CD8-positive, alpha-beta memory T cell (primary cell): Measurements from ENCODE around the gene TRIM45. TPM values are rescaled to one million over a fixed set of nuclear protein-coding genes. Genes with fewer than 3 reads are reported as not detected.

Experiments
- CTCF ChIA-PET: fragments of 350-600 bp; sonication (Branson Sonifier 250); formaldehyde crosslinking; loops from one replicate; lab custom pipeline; 2021; ENCODE audit warnings: antibody characterized with exemption; lab: Charles Lee
- POLR2A ChIA-PET: fragments of 350-600 bp; sonication (Branson Sonifier 250); formaldehyde crosslinking; loops from one replicate; lab custom pipeline; 2021; ENCODE audit warnings: antibody characterized with exemption; lab: Charles Lee
- DNase-seq, 5 donors: peaks; one replicate each; pipeline versions ENCODE4 v3.0.0 to v3.0.0-alpha.2; 2020 to 2022; ENCODE audit warnings: mixed read lengths in 1 of 5
- H3K27ac ChIP-seq: one replicate; pipeline ENCODE4 v1.7.0; 2013; ENCODE audit warnings: low read depth, mild to moderate bottlenecking, low read length, moderate library complexity
- H3K27me3 ChIP-seq: 2 replicates; pipeline ENCODE4 v1.7.0; 2013; ENCODE audit warnings: low read length, mild to moderate bottlenecking; ENCODE audit not compliant: insufficient read depth, poor library complexity, severe bottlenecking
- H3K36me3 ChIP-seq: 2 replicates; pipeline ENCODE4 v1.7.0; 2013; ENCODE audit warnings: mild to moderate bottlenecking, low read length, moderate library complexity; ENCODE audit not compliant: insufficient read depth
- H3K4me1 ChIP-seq: 2 replicates; pipeline ENCODE4 v1.7.0; 2013; ENCODE audit warnings: mild to moderate bottlenecking, low read length, moderate library complexity; ENCODE audit not compliant: insufficient read depth
- H3K4me3 ChIP-seq: 2 replicates; pipeline ENCODE4 v1.7.0; 2013; ENCODE audit warnings: mild to moderate bottlenecking, low read length
- H3K9me3 ChIP-seq: 2 replicates; pipeline ENCODE4 v1.7.0; 2013; ENCODE audit warnings: mild to moderate bottlenecking, low read length
- H3K27ac Mint-ChIP-seq, 8 donors: one replicate each; pipeline ENCODE4 v1.8.0; 2020 to 2021; ENCODE audit warnings: mixed read lengths in 8 of 8, mild to moderate bottlenecking in 6 of 8, inconsistent platforms in 3 of 8, moderate library complexity in 3 of 8
- H3K27me3 Mint-ChIP-seq, 2 donors: one replicate each; pipeline ENCODE4 v1.8.0; 2020 to 2021; ENCODE audit warnings: mixed read lengths in 2 of 2, mild to moderate bottlenecking in 1 of 2, moderate library complexity in 1 of 2
- H3K36me3 Mint-ChIP-seq, 3 donors: one replicate each; pipeline ENCODE4 v1.8.0; 2020 to 2021; ENCODE audit warnings: mixed read lengths in 3 of 3, inconsistent platforms in 1 of 3, mild to moderate bottlenecking in 1 of 3
- H3K4me1 Mint-ChIP-seq, 3 donors: one replicate each; pipeline ENCODE4 v1.8.0; 2020 to 2021; ENCODE audit warnings: mixed read lengths in 3 of 3, inconsistent platforms in 1 of 3, mild to moderate bottlenecking in 1 of 3
- H3K4me3 Mint-ChIP-seq, 7 donors: one replicate each; pipeline ENCODE4 v1.8.0; 2020 to 2021; ENCODE audit warnings: mixed read lengths in 7 of 7, mild to moderate bottlenecking in 6 of 7, moderate library complexity in 4 of 7, inconsistent platforms in 2 of 7
- H3K9me3 Mint-ChIP-seq, 5 donors: one replicate each; pipeline ENCODE4 v1.8.0; 2020 to 2022; ENCODE audit warnings: mixed read lengths in 5 of 5, mild to moderate bottlenecking in 3 of 5, moderate library complexity in 2 of 5, inconsistent platforms in 1 of 5
- polyA plus RNA-seq: library from polyadenylated mRNA; unstranded; fragments of 300-500 nt; fragmentation: Illumina TruSeq; gene quantifications from one replicate; pipeline ENCODE4 v1.2.3, GENCODE V29; 2021
- total RNA-seq, 2 experiments: library from RNA; stranded (reverse); gene quantifications; one replicate each; pipeline ENCODE4 v1.2.3, GENCODE V29; 2021

Gene TRIM45
- total and polyA plus RNA-seq, 3 experiments from 2014 or later = 0.06 to 1.3 (median 0.84) TPM

- CTCF ChIA-PET = no interaction called here
- H3K27me3 ChIP-seq = no peaks in the 10 kb centered on the region
- no peaks in the 10 kb centered on the region for H3K9me3 ChIP-seq
- H3K4me1 ChIP-seq = no peaks in the 10 kb centered on the region
- H3K36me3 Mint-ChIP-seq = peaks cover 18 to 87% (median 48%) of the 10 kb centered on the region in 3 donors
- peaks cover 36% of the 10 kb centered on the region for H3K36me3 ChIP-seq
- H3K27me3 Mint-ChIP-seq = no peaks in the 10 kb centered on the region
- H3K27ac ChIP-seq = no peak overlapping the region
- peak overlapping the region in 1 of 8 donors; percentile 31 for H3K27ac Mint-ChIP-seq
- POLR2A ChIA-PET = no interaction called here
- H3K4me3 Mint-ChIP-seq = no peak overlapping the region
- H3K4me3 ChIP-seq = no peak overlapping the region
- H3K9me3 Mint-ChIP-seq = no peaks in the 10 kb centered on the region
- no peak for DNase-seq
- H3K4me1 Mint-ChIP-seq = peaks cover 4 to 6% (median 6%) of the 10 kb centered on the region in 3 donors
Observed at GRCh38 chr1:117094841-117095604, 26.5 kb downstream of the TRIM45 start.

DNA sequence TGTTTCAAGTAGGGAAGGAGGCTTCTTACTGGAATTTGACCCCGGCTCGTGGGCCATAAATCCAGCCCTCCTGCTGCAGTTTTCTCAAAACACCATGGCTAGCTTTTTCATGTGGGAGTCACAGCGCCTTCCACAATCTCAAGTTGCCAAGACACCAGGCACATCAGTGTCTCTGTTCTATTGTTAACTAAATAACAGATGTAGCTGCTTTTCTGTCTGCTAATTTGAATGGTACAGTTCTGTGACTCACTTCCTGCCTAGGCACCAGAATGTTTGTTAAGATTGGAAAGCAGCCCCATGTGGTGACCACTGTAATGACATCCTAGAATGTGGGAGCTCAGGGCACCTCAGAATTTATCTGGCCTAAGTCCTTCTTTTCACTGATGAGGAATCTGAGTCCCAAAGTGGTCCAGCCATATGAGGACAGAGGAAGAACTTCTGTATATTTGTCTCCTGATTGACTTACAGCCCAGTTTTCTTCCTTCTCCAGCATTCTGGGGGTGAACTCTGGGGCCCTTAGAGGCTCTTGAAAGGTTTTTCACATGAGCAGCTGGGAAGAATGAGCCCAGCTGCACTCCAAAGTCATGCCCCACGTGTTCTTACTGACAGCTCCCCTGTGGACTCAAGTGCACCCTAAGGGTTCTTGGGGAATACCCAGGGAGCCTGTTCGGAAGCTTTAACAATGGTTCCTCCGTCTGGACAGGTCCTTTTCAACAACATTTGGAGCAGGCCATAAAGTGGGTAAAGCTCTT lies 27.5 kb downstream of the TRIM45 start:
- Mint-ChIP-seq H3K27ac (peak overlapping the region in 3 of 8 donors; percentile 17 to 93 (median 60)), H3K27me3 (no peaks in the 10 kb centered on the region), H3K36me3 (peaks cover 18 to 85% (median 42%) of the 10 kb centered on the region in 3 donors), H3K4me1 (peaks cover 4 to 6% (median 6%) of the 10 kb centered on the region in 3 donors), H3K4me3 (no peak overlapping the region), H3K9me3 (no peaks in the 10 kb centered on the region)
- CTCF ChIA-PET = interaction anchor here (0.8 kb wide), 1 partner anchor 26 kb away, joined by 3 read pairs; no protein-coding TSS in a partner anchor
- no peaks in the 10 kb centered on the region for H3K9me3 ChIP-seq
- peaks cover 40% of the 10 kb centered on the region for H3K36me3 ChIP-seq
- POLR2A ChIA-PET = no interaction called here
- peak in 1 of 5 donors; percentile 3 for DNase-seq
- H3K4me3 ChIP-seq = no peak overlapping the region
- no peak overlapping the region for H3K27ac ChIP-seq
- H3K27me3 ChIP-seq = no peaks in the 10 kb centered on the region
- no peaks in the 10 kb centered on the region for H3K4me1 ChIP-seq

DNA sequence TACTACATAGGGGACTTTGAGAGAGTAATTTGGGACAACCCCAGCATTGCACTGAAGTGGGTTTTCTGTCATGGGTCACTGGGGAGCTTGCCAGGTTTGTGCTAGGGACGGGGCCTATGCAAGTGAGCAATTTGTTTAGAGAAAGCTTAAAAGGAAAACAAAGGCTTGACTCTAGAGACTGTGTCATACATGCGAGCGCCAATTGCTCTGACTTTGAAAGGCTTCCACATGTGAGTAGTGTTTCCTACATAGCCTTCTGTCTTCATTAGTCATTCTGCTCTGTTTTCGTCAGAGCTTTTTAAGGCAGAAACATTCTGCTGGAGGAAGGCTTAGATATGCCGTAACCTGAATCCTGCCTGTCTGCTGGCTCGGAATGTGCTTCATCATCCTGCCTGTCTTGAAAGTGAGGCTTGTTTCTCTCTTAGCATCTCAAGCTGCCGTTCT lies 28.4 kb downstream of the TRIM45 start:
- no peaks in the 10 kb centered on the region for H3K9me3 Mint-ChIP-seq
- peaks cover 22 to 84% (median 38%) of the 10 kb centered on the region in 3 donors for H3K36me3 Mint-ChIP-seq
- no peak overlapping the region for H3K4me3 ChIP-seq
- H3K9me3 ChIP-seq = no peaks in the 10 kb centered on the region
- H3K27me3 ChIP-seq = no peaks in the 10 kb centered on the region
- ChIA-PET POLR2A (no interaction called here), CTCF (interaction anchor here (1.0 kb wide), 1 partner anchor 608 kb away, joined by 3 read pairs; no protein-coding TSS in a partner anchor)
- H3K27ac ChIP-seq = peak overlapping the region; percentile 60
- DNase-seq = no peak
- H3K27ac Mint-ChIP-seq = peak overlapping the region in 1 of 8 donors; percentile 6
- no peak overlapping the region for H3K4me3 Mint-ChIP-seq
- H3K4me1 Mint-ChIP-seq = peaks cover 4 to 6% (median 6%) of the 10 kb centered on the region in 3 donors
- no peaks in the 10 kb centered on the region for H3K4me1 ChIP-seq
- no peaks in the 10 kb centered on the region for H3K27me3 Mint-ChIP-seq
- H3K36me3 ChIP-seq = peaks cover 36% of the 10 kb centered on the region

- peaks cover 31% of the 10 kb centered on the region for H3K36me3 ChIP-seq
- Mint-ChIP-seq H3K27me3 (no peaks in the 10 kb centered on the region), H3K9me3 (no peaks in the 10 kb centered on the region), H3K27ac (no peak overlapping the region), H3K4me1 (peaks cover 4 to 6% (median 6%) of the 10 kb centered on the region in 3 donors), H3K36me3 (peaks cover 22 to 81% (median 33%) of the 10 kb centered on the region in 3 donors), H3K4me3 (no peak overlapping the region)
- CTCF ChIA-PET = interaction anchor here (0.9 to 1.0 kb wide), 2 partner anchors 10 to 607 kb away, joined by 3 read pairs; no protein-coding TSS in a partner anchor
- POLR2A ChIA-PET = no interaction called here
- H3K27me3 ChIP-seq = no peaks in the 10 kb centered on the region
- H3K27ac ChIP-seq = peak overlapping the region; percentile 60
- H3K4me1 ChIP-seq = no peaks in the 10 kb centered on the region
- no peaks in the 10 kb centered on the region for H3K9me3 ChIP-seq
- no peak for DNase-seq
- no peak overlapping the region for H3K4me3 ChIP-seq
Observed at GRCh38 chr1:117092594-117092993, 29.0 kb downstream of the TRIM45 start.

- DNase-seq = no peak
- no peak overlapping the region for H3K4me3 Mint-ChIP-seq
- Histone ChIP-seq H3K9me3 (no peaks in the 10 kb centered on the region), H3K36me3 (peaks cover 24% of the 10 kb centered on the region), H3K27ac (no peak overlapping the region), H3K4me3 (no peak overlapping the region), H3K27me3 (no peaks in the 10 kb centered on the region), H3K4me1 (no peaks in the 10 kb centered on the region)
- ChIA-PET POLR2A (no interaction called here), CTCF (no interaction called here)
- H3K9me3 Mint-ChIP-seq = no peaks in the 10 kb centered on the region
- no peaks in the 10 kb centered on the region for H3K27me3 Mint-ChIP-seq
- peaks cover 4 to 6% (median 6%) of the 10 kb centered on the region in 3 donors for H3K4me1 Mint-ChIP-seq
- H3K27ac Mint-ChIP-seq = no peak overlapping the region
- peaks cover 16 to 72% (median 28%) of the 10 kb centered on the region in 3 donors for H3K36me3 Mint-ChIP-seq
Observed at GRCh38 chr1:117089996-117090395, 31.6 kb downstream of the TRIM45 start.

- Histone ChIP-seq H3K36me3 (peaks cover 18% of the 10 kb centered on the region), H3K4me3 (no peak overlapping the region), H3K4me1 (no peaks in the 10 kb centered on the region), H3K9me3 (no peaks in the 10 kb centered on the region), H3K27me3 (no peaks in the 10 kb centered on the region), H3K27ac (no peak overlapping the region)
- Mint-ChIP-seq H3K4me3 (no peak overlapping the region), H3K4me1 (no peaks in the 10 kb centered on the region), H3K9me3 (no peaks in the 10 kb centered on the region), H3K36me3 (peaks cover 11 to 65% (median 23%) of the 10 kb centered on the region in 3 donors), H3K27ac (peak overlapping the region in 1 of 8 donors; percentile 14), H3K27me3 (no peaks in the 10 kb centered on the region)
- no peak for DNase-seq
- ChIA-PET POLR2A (no interaction called here), CTCF (no interaction called here)
Observed at GRCh38 chr1:117087686-117088085, 33.9 kb downstream of the TRIM45 start.

GRCh38 chr1:117084231-117084630 lies 37.3 kb downstream of the TRIM45 start:
- H3K4me1 ChIP-seq = no peaks in the 10 kb centered on the region
- H3K9me3 ChIP-seq = no peaks in the 10 kb centered on the region
- H3K4me1 Mint-ChIP-seq = no peaks in the 10 kb centered on the region
- no peak overlapping the region for H3K4me3 ChIP-seq
- H3K27ac ChIP-seq = no peak overlapping the region
- H3K27me3 Mint-ChIP-seq = no peaks in the 10 kb centered on the region
- H3K27ac Mint-ChIP-seq = no peak overlapping the region
- no peak overlapping the region for H3K4me3 Mint-ChIP-seq
- no peaks in the 10 kb centered on the region for H3K9me3 Mint-ChIP-seq
- peaks cover 7 to 61% (median 16%) of the 10 kb centered on the region in 3 donors for H3K36me3 Mint-ChIP-seq
- no peaks in the 10 kb centered on the region for H3K27me3 ChIP-seq
- H3K36me3 ChIP-seq = peaks cover 4% of the 10 kb centered on the region
- no peak for DNase-seq
- POLR2A ChIA-PET = no interaction called here
- CTCF ChIA-PET = no interaction called here

GRCh38 chr1:117079737-117080136 lies 41.8 kb downstream of the TRIM45 start:
- H3K9me3 ChIP-seq = no peaks in the 10 kb centered on the region
- H3K27me3 ChIP-seq = no peaks in the 10 kb centered on the region
- Mint-ChIP-seq H3K36me3 (peaks cover 22 to 82% (median 40%) of the 10 kb centered on the region in 3 donors), H3K27me3 (peaks cover 0 to 2% of the 10 kb centered on the region in 2 donors), H3K4me1 (no peaks in the 10 kb centered on the region), H3K27ac (peak overlapping the region in 1 of 8 donors; percentile 78), H3K4me3 (no peak overlapping the region), H3K9me3 (no peaks in the 10 kb centered on the region)
- H3K36me3 ChIP-seq = peaks cover 29% of the 10 kb centered on the region
- ChIA-PET CTCF (no interaction called here), POLR2A (no interaction called here)
- no peak overlapping the region for H3K4me3 ChIP-seq
- no peak for DNase-seq
- H3K27ac ChIP-seq = no peak overlapping the region
- H3K4me1 ChIP-seq = no peaks in the 10 kb centered on the region
